ENCODE results near the gene DHRS11. TPM values are rescaled to one million over a fixed set of nuclear protein-coding genes. Genes with fewer than 3 reads are reported as not detected.

The DHRS11 gene
- total and polyA plus RNA-seq, 2 experiments from 2014 or later, result 23.4 to 36.7 TPM

DNA sequence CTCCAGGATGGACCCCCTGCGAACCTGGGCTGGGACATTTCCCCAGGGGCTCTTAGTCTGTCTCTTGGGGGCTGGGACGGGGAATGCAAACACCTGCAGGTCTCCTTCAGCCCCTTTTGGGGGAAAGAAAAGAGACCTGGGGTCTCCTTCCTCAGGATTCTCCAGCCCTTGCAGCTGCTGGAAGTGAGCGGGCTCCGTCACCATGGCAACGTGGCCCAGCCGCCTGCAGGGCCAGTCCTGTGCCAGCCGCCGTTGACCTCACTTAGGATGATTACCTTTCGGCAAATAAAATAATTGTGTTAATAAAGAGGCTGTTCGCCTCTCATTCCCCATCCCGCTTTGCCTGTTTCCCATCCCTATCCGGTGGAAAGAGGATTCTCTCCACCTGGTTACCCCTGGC is 35.4 kb downstream of the DHRS11 start:
- ATAC-seq (peak; percentile 17; the same call in 1 of the 3 replicates), DNase-seq (ENCODE audit: low spot score) (peak; percentile 56)
- H3K27me3 Mint-ChIP-seq (ENCODE audit: insufficient read depth, low read depth, poor library complexity), result peaks cover 17% of the 10 kb centered on the region
- no peaks in the 10 kb centered on the region for H3K36me3 Mint-ChIP-seq (ENCODE audit: low read depth)
- Histone ChIP-seq H3K79me2 (replicated peaks; ENCODE audit: insufficient read depth) (no peaks in the 10 kb centered on the region), H3K9me2 (ENCODE audit: insufficient read depth) (no peaks in the 10 kb centered on the region), H3K36me3 (ENCODE audit: insufficient read depth) (no peaks in the 10 kb centered on the region), H3K27me3 (ENCODE audit: insufficient read depth) (no peaks in the 10 kb centered on the region), H3K4me3 (no peak overlapping the region), H3K4me1 (ENCODE audit: insufficient read depth) (0 out of 2 replicates have a peak, but pooled peaks cover 3% of the 10 kb centered on the region), H3K4me2 (no peak overlapping the region), H3F3A (replicated peaks; ENCODE audit: low read depth) (peaks cover 2% of the 10 kb centered on the region; the same call in 1 of the 2 replicates), H4K20me1 (replicated peaks; ENCODE audit: insufficient read depth) (no peaks in the 10 kb centered on the region; the same call in 1 of the 2 replicates), H3K27ac (ENCODE audit: low read depth) (no peak overlapping the region), H2AFZ (no peak overlapping the region)
- H3K4me3 Mint-ChIP-seq, result no peak overlapping the region
- H3K4me1 Mint-ChIP-seq, result peaks cover 12% of the 10 kb centered on the region
- H3K27ac Mint-ChIP-seq, result no peak overlapping the region
- TF ChIP-seq, protein P1, sequence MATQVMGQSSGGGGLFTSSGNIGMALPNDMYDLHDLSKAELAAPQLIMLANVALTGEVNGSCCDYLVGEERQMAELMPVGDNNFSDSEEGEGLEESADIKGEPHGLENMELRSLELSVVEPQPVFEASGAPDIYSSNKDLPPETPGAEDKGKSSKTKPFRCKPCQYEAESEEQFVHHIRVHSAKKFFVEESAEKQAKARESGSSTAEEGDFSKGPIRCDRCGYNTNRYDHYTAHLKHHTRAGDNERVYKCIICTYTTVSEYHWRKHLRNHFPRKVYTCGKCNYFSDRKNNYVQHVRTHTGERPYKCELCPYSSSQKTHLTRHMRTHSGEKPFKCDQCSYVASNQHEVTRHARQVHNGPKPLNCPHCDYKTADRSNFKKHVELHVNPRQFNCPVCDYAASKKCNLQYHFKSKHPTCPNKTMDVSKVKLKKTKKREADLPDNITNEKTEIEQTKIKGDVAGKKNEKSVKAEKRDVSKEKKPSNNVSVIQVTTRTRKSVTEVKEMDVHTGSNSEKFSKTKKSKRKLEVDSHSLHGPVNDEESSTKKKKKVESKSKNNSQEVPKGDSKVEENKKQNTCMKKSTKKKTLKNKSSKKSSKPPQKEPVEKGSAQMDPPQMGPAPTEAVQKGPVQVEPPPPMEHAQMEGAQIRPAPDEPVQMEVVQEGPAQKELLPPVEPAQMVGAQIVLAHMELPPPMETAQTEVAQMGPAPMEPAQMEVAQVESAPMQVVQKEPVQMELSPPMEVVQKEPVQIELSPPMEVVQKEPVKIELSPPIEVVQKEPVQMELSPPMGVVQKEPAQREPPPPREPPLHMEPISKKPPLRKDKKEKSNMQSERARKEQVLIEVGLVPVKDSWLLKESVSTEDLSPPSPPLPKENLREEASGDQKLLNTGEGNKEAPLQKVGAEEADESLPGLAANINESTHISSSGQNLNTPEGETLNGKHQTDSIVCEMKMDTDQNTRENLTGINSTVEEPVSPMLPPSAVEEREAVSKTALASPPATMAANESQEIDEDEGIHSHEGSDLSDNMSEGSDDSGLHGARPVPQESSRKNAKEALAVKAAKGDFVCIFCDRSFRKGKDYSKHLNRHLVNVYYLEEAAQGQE (IDR thresholded peaks at IDR 0.05; ENCODE audit: unreplicated experiment), result no peak
- TF ChIP-seq, protein P2, sequence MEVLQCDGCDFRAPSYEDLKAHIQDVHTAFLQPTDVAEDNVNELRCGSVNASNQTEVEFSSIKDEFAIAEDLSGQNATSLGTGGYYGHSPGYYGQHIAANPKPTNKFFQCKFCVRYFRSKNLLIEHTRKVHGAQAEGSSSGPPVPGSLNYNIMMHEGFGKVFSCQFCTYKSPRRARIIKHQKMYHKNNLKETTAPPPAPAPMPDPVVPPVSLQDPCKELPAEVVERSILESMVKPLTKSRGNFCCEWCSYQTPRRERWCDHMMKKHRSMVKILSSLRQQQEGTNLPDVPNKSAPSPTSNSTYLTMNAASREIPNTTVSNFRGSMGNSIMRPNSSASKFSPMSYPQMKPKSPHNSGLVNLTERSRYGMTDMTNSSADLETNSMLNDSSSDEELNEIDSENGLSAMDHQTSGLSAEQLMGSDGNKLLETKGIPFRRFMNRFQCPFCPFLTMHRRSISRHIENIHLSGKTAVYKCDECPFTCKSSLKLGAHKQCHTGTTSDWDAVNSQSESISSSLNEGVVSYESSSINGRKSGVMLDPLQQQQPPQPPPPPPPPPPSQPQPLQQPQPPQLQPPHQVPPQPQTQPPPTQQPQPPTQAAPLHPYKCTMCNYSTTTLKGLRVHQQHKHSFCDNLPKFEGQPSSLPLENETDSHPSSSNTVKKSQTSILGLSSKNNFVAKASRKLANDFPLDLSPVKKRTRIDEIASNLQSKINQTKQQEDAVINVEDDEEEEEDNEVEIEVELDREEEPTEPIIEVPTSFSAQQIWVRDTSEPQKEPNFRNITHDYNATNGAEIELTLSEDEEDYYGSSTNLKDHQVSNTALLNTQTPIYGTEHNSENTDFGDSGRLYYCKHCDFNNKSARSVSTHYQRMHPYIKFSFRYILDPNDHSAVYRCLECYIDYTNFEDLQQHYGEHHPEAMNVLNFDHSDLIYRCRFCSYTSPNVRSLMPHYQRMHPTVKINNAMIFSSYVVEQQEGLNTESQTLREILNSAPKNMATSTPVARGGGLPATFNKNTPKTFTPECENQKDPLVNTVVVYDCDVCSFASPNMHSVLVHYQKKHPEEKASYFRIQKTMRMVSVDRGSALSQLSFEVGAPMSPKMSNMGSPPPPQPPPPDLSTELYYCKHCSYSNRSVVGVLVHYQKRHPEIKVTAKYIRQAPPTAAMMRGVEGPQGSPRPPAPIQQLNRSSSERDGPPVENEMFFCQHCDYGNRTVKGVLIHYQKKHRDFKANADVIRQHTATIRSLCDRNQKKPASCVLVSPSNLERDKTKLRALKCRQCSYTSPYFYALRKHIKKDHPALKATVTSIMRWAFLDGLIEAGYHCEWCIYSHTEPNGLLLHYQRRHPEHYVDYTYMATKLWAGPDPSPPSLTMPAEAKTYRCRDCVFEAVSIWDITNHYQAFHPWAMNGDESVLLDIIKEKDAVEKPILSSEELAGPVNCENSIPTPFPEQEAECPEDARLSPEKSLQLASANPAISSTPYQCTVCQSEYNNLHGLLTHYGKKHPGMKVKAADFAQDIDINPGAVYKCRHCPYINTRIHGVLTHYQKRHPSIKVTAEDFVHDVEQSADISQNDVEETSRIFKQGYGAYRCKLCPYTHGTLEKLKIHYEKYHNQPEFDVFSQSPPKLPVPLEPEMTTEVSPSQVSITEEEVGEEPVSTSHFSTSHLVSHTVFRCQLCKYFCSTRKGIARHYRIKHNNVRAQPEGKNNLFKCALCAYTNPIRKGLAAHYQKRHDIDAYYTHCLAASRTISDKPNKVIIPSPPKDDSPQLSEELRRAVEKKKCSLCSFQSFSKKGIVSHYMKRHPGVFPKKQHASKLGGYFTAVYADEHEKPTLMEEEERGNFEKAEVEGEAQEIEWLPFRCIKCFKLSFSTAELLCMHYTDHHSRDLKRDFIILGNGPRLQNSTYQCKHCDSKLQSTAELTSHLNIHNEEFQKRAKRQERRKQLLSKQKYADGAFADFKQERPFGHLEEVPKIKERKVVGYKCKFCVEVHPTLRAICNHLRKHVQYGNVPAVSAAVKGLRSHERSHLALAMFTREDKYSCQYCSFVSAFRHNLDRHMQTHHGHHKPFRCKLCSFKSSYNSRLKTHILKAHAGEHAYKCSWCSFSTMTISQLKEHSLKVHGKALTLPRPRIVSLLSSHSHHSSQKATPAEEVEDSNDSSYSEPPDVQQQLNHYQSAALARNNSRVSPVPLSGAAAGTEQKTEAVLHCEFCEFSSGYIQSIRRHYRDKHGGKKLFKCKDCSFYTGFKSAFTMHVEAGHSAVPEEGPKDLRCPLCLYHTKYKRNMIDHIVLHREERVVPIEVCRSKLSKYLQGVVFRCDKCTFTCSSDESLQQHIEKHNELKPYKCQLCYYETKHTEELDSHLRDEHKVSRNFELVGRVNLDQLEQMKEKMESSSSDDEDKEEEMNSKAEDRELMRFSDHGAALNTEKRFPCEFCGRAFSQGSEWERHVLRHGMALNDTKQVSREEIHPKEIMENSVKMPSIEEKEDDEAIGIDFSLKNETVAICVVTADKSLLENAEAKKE (CRISPR knock-in tag; IDR thresholded peaks at IDR 0.05), result no peak
- H3K9me3 Mint-ChIP-seq, result no peaks in the 10 kb centered on the region
